GM23338 (cell line): ENCODE measurements around the gene BET1. TPM values are rescaled to one million over a fixed set of nuclear protein-coding genes. Genes with fewer than 3 reads are reported as not detected.

ENCODE experiments used
- ATAC-seq: fragments of 200-7000 bp; cut with Tn5 transposase; 3 replicates; pipeline ENCODE4 v1.9.1; 2020
- DNase-seq: peaks from one replicate; pipeline ENCODE4 v3.0.0-alpha.2; 2015; ENCODE audit warnings: low spot score
- H2AFZ ChIP-seq: fragments of 200-600 bp; sonication (generic); 2 replicates; pipeline ENCODE4 v1.8.0; 2016; ENCODE audit warnings: antibody characterized with exemption, mild to moderate bottlenecking, moderate library complexity
- H3F3A ChIP-seq: fragments of 200-600 bp; sonication (generic); replicated peaks from 2 replicates; pipeline ENCODE4 v1.8.0; 2017; ENCODE audit warnings: antibody characterized with exemption, mixed run types, low read depth
- H3K27ac ChIP-seq: fragments of 200-600 bp; sonication (generic); 2 replicates; pipeline ENCODE4 v1.6.1; 2016; ENCODE audit warnings: low read depth
- H3K27me3 ChIP-seq: fragments of 200-600 bp; sonication (generic); 2 replicates; pipeline ENCODE4 v1.8.0; 2016; ENCODE audit warnings: mild to moderate bottlenecking, mixed run types, moderate library complexity; ENCODE audit not compliant: insufficient read depth
- H3K36me3 ChIP-seq: fragments of 200-600 bp; sonication (generic); 2 replicates; pipeline ENCODE4 v1.8.0; 2016; ENCODE audit warnings: mild to moderate bottlenecking; ENCODE audit not compliant: insufficient read depth
- H3K4me1 ChIP-seq: fragments of 200-600 bp; sonication (generic); 2 replicates; pipeline ENCODE4 v1.8.0; 2016; ENCODE audit warnings: mild to moderate bottlenecking, moderate library complexity; ENCODE audit not compliant: insufficient read depth
- H3K4me2 ChIP-seq: fragments of 200-600 bp; sonication (generic); 2 replicates; pipeline ENCODE4 v1.7.1; 2017; ENCODE audit warnings: mixed run types
- H3K4me3 ChIP-seq: fragments of 200-600 bp; sonication (generic); 2 replicates; pipeline ENCODE4 v1.6.1; 2016; ENCODE audit warnings: mixed run types
- H3K79me2 ChIP-seq: fragments of 200-600 bp; sonication (generic); replicated peaks from 2 replicates; pipeline ENCODE4 v1.8.0; 2017; ENCODE audit warnings: mild to moderate bottlenecking; ENCODE audit not compliant: insufficient read depth
- H3K9me2 ChIP-seq: fragments of 200-600 bp; sonication (generic); 2 replicates; pipeline ENCODE4 v1.8.0; 2017; ENCODE audit not compliant: insufficient read depth
- H4K20me1 ChIP-seq: fragments of 200-600 bp; sonication (generic); replicated peaks from 2 replicates; pipeline ENCODE4 v1.8.0; 2017; ENCODE audit warnings: mild to moderate bottlenecking; ENCODE audit not compliant: insufficient read depth
- H3K27ac Mint-ChIP-seq: 2 replicates; pipeline ENCODE4 v1.8.0; 2020; ENCODE audit warnings: inconsistent platforms, mild to moderate bottlenecking, moderate library complexity, mixed read lengths
- H3K27me3 Mint-ChIP-seq: 3 replicates; pipeline ENCODE4 v1.8.0; 2022; ENCODE audit warnings: low read depth, mild to moderate bottlenecking, moderate library complexity, mixed read lengths, inconsistent platforms; ENCODE audit not compliant: insufficient read depth, poor library complexity
- H3K36me3 Mint-ChIP-seq: 3 replicates; pipeline ENCODE4 v1.8.0; 2021; ENCODE audit warnings: low read depth, mild to moderate bottlenecking, inconsistent platforms, moderate library complexity, mixed read lengths
- H3K4me1 Mint-ChIP-seq: 3 replicates; pipeline ENCODE4 v1.8.0; 2020; ENCODE audit warnings: mild to moderate bottlenecking, inconsistent platforms, mixed read lengths
- H3K4me3 Mint-ChIP-seq: 3 replicates; pipeline ENCODE4 v1.8.0; 2021; ENCODE audit warnings: moderate library complexity, mild to moderate bottlenecking, inconsistent platforms, mixed read lengths
- H3K9me3 Mint-ChIP-seq: 3 replicates; pipeline ENCODE4 v1.8.0; 2020; ENCODE audit warnings: moderate library complexity, mild to moderate bottlenecking, inconsistent platforms, mixed read lengths
- CREB1 ChIP-seq: fragments of 250-450 bp; sonication (Bioruptor Pico); IDR thresholded peaks from 2 replicates; pipeline ENCODE4 v1.5.0; 2020; ENCODE audit warnings: low read depth, mild to moderate bottlenecking, moderate library complexity
- EZH2 ChIP-seq: fragments of 200-600 bp; sonication (generic); IDR thresholded peaks from one replicate; pipeline ENCODE4 v1.8.0; 2017; ENCODE audit warnings: antibody characterized with exemption, mild to moderate bottlenecking, low read depth; ENCODE audit not compliant: unreplicated experiment
- EZH2phosphoT487 ChIP-seq: fragments of 200-600 bp; sonication (generic); IDR thresholded peaks from one replicate; pipeline ENCODE4 v1.8.1; 2018; ENCODE audit warnings: antibody characterized with exemption; ENCODE audit not compliant: unreplicated experiment
- JUNB ChIP-seq: IDR thresholded peaks from one replicate; pipeline ENCODE4 v1.6.1; 2016; ENCODE audit warnings: antibody characterized with exemption; ENCODE audit not compliant: unreplicated experiment
- POLR2AphosphoS5 ChIP-seq: IDR thresholded peaks from 2 replicates; pipeline ENCODE4 v1.6.1; 2016; ENCODE audit warnings: antibody characterized with exemption, low read depth
- STAT1 ChIP-seq: IDR thresholded peaks from one replicate; pipeline ENCODE4 v1.6.1; 2016; ENCODE audit warnings: antibody characterized with exemption; ENCODE audit not compliant: unreplicated experiment
- ZNF114 ChIP-seq: fragments of 250-450 bp; sonication (Bioruptor Pico); IDR thresholded peaks from 2 replicates; pipeline ENCODE4 v1.5.0; 2020; ENCODE audit warnings: mild to moderate bottlenecking, moderate library complexity
- ZNF331 ChIP-seq: fragments of 250-450 bp; sonication (Bioruptor Pico); IDR thresholded peaks from 2 replicates; pipeline ENCODE4 v1.5.0; 2020; ENCODE audit warnings: low read depth, mild to moderate bottlenecking, moderate library complexity
- polyA plus RNA-seq: library from polyadenylated mRNA; unstranded; fragments of >200 nt; fragmentation: Nextera tagmentation; extraction: Ambion mirVana; gene quantifications from 2 replicates; pipeline ENCODE4 v1.2.1, GENCODE V29; 2016
- total RNA-seq: library from RNA; depleted of rRNA; stranded (reverse); fragments of >200 nt; shearing (Covaris generic); gene quantifications from 2 replicates; pipeline ENCODE4 v1.2.3, GENCODE V29; 2014
- TF ChIP-seq, protein P1 (sequence below): IDR thresholded peaks from one replicate; pipeline ENCODE4 v1.6.1; 2018; ENCODE audit warnings: antibody characterized with exemption; ENCODE audit not compliant: unreplicated experiment
- TF ChIP-seq, protein P2 (sequence below): IDR thresholded peaks from 2 replicates; pipeline ENCODE4 v1.6.1; 2016; ENCODE audit warnings: antibody characterized with exemption
- TF ChIP-seq, protein P3 (sequence below), 2 experiments: fragments of 200-600 bp in 1 of 2; sonication (generic) in 1 of 2; conservative IDR thresholded peaks; 2 replicates each; pipeline versions ENCODE4 v1.5.1 to v1.6.1; 2016 to 2017; ENCODE audit warnings: antibody characterized with exemption in 2 of 2, low read depth in 2 of 2, mild to moderate bottlenecking in 2 of 2, moderate library complexity in 1 of 2

BET1 gene
- total and polyA plus RNA-seq, 2 experiments from 2014 or later = 42.2 to 69.2 TPM

DNA sequence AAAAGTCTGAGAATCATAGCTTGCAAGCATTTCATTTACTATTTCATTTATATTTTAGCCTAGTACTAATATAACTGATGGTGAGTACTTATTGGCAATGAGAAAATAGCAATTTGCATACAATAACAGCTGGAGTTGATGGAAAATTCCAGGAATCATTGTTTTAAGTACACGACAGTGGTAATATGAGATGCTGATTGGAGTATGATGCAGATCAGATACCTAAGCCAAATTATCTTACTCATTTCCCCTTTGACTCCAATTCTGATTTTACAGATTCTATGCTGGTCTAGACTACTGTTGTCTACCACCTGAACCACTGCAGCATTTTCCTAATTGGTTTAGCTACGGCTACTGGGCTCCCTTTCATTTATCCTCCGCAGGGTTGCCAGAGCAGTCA lies 45.9 kb downstream of the BET1 start:
- Histone ChIP-seq H3K27me3 (no peaks in the 10 kb centered on the region), H3K4me2 (no peak overlapping the region), H3K36me3 (no peaks in the 10 kb centered on the region), H3K9me2 (no peaks in the 10 kb centered on the region), H3F3A (no peaks in the 10 kb centered on the region), H4K20me1 (no peaks in the 10 kb centered on the region), H3K4me3 (no peak overlapping the region), H3K27ac (no peak overlapping the region), H3K79me2 (no peaks in the 10 kb centered on the region), H3K4me1 (no peaks in the 10 kb centered on the region), H2AFZ (no peak overlapping the region)
- ATAC-seq = no peak
- H3K9me3 Mint-ChIP-seq = no peaks in the 10 kb centered on the region
- H3K27me3 Mint-ChIP-seq = no peaks in the 10 kb centered on the region
- H3K36me3 Mint-ChIP-seq = no peaks in the 10 kb centered on the region
- no peaks in the 10 kb centered on the region for H3K4me1 Mint-ChIP-seq
- DNase-seq = no peak
- no peak overlapping the region for H3K27ac Mint-ChIP-seq
- TF ChIP-seq, protein P1, sequence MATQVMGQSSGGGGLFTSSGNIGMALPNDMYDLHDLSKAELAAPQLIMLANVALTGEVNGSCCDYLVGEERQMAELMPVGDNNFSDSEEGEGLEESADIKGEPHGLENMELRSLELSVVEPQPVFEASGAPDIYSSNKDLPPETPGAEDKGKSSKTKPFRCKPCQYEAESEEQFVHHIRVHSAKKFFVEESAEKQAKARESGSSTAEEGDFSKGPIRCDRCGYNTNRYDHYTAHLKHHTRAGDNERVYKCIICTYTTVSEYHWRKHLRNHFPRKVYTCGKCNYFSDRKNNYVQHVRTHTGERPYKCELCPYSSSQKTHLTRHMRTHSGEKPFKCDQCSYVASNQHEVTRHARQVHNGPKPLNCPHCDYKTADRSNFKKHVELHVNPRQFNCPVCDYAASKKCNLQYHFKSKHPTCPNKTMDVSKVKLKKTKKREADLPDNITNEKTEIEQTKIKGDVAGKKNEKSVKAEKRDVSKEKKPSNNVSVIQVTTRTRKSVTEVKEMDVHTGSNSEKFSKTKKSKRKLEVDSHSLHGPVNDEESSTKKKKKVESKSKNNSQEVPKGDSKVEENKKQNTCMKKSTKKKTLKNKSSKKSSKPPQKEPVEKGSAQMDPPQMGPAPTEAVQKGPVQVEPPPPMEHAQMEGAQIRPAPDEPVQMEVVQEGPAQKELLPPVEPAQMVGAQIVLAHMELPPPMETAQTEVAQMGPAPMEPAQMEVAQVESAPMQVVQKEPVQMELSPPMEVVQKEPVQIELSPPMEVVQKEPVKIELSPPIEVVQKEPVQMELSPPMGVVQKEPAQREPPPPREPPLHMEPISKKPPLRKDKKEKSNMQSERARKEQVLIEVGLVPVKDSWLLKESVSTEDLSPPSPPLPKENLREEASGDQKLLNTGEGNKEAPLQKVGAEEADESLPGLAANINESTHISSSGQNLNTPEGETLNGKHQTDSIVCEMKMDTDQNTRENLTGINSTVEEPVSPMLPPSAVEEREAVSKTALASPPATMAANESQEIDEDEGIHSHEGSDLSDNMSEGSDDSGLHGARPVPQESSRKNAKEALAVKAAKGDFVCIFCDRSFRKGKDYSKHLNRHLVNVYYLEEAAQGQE = no peak
- TF ChIP-seq ZNF114 (CRISPR knock-in tag) (no peak), CREB1 (CRISPR knock-in tag) (no peak), EZH2 (no peak), STAT1 (no peak), POLR2AphosphoS5 (no peak), JUNB (no peak), EZH2phosphoT487 (no peak)
- TF ChIP-seq, protein P2, sequence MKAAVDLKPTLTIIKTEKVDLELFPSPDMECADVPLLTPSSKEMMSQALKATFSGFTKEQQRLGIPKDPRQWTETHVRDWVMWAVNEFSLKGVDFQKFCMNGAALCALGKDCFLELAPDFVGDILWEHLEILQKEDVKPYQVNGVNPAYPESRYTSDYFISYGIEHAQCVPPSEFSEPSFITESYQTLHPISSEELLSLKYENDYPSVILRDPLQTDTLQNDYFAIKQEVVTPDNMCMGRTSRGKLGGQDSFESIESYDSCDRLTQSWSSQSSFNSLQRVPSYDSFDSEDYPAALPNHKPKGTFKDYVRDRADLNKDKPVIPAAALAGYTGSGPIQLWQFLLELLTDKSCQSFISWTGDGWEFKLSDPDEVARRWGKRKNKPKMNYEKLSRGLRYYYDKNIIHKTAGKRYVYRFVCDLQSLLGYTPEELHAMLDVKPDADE = no peak
- TF ChIP-seq, protein P3, sequence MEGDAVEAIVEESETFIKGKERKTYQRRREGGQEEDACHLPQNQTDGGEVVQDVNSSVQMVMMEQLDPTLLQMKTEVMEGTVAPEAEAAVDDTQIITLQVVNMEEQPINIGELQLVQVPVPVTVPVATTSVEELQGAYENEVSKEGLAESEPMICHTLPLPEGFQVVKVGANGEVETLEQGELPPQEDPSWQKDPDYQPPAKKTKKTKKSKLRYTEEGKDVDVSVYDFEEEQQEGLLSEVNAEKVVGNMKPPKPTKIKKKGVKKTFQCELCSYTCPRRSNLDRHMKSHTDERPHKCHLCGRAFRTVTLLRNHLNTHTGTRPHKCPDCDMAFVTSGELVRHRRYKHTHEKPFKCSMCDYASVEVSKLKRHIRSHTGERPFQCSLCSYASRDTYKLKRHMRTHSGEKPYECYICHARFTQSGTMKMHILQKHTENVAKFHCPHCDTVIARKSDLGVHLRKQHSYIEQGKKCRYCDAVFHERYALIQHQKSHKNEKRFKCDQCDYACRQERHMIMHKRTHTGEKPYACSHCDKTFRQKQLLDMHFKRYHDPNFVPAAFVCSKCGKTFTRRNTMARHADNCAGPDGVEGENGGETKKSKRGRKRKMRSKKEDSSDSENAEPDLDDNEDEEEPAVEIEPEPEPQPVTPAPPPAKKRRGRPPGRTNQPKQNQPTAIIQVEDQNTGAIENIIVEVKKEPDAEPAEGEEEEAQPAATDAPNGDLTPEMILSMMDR (conservative IDR thresholded peaks at IDR 0.05; ENCODE audit: low read depth in 2 of 2) = no peak
- no peak overlapping the region for H3K4me3 Mint-ChIP-seq

DNA sequence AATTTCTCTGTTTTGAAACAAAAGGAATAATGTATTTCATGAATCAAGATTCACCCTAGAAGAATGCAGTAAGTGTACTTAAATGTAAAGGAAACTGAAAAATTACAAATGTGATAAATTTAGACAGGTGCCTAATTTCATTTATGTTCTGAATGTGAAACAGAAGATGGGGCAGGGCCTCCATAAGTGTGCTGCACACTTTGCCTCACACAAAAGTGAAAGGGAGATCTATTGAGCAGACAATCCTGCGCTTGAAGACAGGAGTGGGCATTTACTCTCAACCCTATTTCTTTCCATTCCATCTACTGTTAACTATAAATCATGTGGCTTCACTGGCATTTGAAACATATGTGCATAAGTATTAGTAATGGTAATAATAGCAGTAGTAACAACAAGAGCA lies 46.4 kb downstream of the BET1 start:
- Histone ChIP-seq H3K27me3 (no peaks in the 10 kb centered on the region), H3K79me2 (no peaks in the 10 kb centered on the region), H3K27ac (no peak overlapping the region), H2AFZ (no peak overlapping the region), H3K4me2 (no peak overlapping the region), H3K36me3 (no peaks in the 10 kb centered on the region), H4K20me1 (no peaks in the 10 kb centered on the region), H3K4me3 (no peak overlapping the region), H3K9me2 (no peaks in the 10 kb centered on the region), H3F3A (no peaks in the 10 kb centered on the region), H3K4me1 (no peaks in the 10 kb centered on the region)
- DNase-seq (no peak), ATAC-seq (no peak)
- Mint-ChIP-seq H3K9me3 (no peaks in the 10 kb centered on the region), H3K4me3 (no peak overlapping the region), H3K4me1 (no peaks in the 10 kb centered on the region), H3K36me3 (no peaks in the 10 kb centered on the region), H3K27me3 (no peaks in the 10 kb centered on the region), H3K27ac (no peak overlapping the region)
- TF ChIP-seq EZH2 (no peak), POLR2AphosphoS5 (no peak), ZNF331 (CRISPR knock-in tag) (no peak), EZH2phosphoT487 (no peak)
